B cell (primary cell): ENCODE measurements around the gene RETREG2. TPM values are rescaled to one million over a fixed set of nuclear protein-coding genes. Genes with fewer than 3 reads are reported as not detected.

Experiments used
- ATAC-seq: fragments of 200-7000 bp; cut with Tn5 transposase; one replicate; pipeline ENCODE4 v1.10.0; 2021; ENCODE audit warnings: low read depth, mild to moderate bottlenecking, moderate number of reproducible peaks, moderate library complexity
- CTCF ChIA-PET: fragments of 350-600 bp; sonication (Branson Sonifier 250); formaldehyde crosslinking; loops from one replicate; lab custom pipeline; 2021; ENCODE audit warnings: antibody characterized with exemption, inconsistent platforms; lab: Charles Lee
- POLR2A ChIA-PET: fragments of 350-600 bp; sonication (Branson Sonifier 250); formaldehyde crosslinking; loops from one replicate; lab custom pipeline; 2021; ENCODE audit warnings: antibody characterized with exemption; lab: Charles Lee
- DNase-seq: peaks from one replicate; pipeline ENCODE4 v3.0.0; 2013
- H2AFZ ChIP-seq: 2 replicates; pipeline ENCODE4 v1.6.1; 2012; ENCODE audit warnings: mild to moderate bottlenecking, low read depth, low read length; ENCODE audit not compliant: insufficient read depth, poor library complexity, severe bottlenecking
- H3K27ac ChIP-seq, 2 donors: 1 replicate in 1 of 2; 2 replicates in 1 of 2; pipeline ENCODE4 v1.5.1; 2012 to 2013; ENCODE audit warnings: low read length in 2 of 2, mild to moderate bottlenecking in 2 of 2, moderate library complexity in 1 of 2
- H3K27me3 ChIP-seq, 4 experiments: fragments of 200-600 bp in 1 of 4; sonication (generic) in 1 of 4; replicated peaks in 1 of 4; 1 replicate in 2 of 4; 2 replicates in 2 of 4; pipeline versions ENCODE4 v1.6.1 to v1.7.0; 2013 to 2016; ENCODE audit warnings: low read length in 3 of 4, mild to moderate bottlenecking in 2 of 4, mixed read lengths in 1 of 4, moderate library complexity in 1 of 4; ENCODE audit not compliant: insufficient read depth in 4 of 4, control insufficient read depth in 3 of 4; ENCODE audit errors: control extremely low read depth in 1 of 4
- H3K36me3 ChIP-seq, 2 experiments: replicated peaks in 1 of 2; 1 replicate in 1 of 2; 2 replicates in 1 of 2; pipeline versions ENCODE4 v1.6.1 to v1.7.1; 2013; ENCODE audit warnings: low read length in 1 of 2; ENCODE audit not compliant: insufficient read depth in 2 of 2, control insufficient read depth in 1 of 2; ENCODE audit errors: control extremely low read depth in 1 of 2, extremely low read depth in 1 of 2
- H3K4me1 ChIP-seq, 2 donors: fragments of 200-600 bp in 1 of 2; sonication (generic) in 1 of 2; 1 replicate in 1 of 2; 2 replicates in 1 of 2; pipeline versions ENCODE4 v1.5.1 to v1.6.1; 2013 to 2017; ENCODE audit warnings: low read length in 2 of 2; ENCODE audit not compliant: control insufficient read depth in 2 of 2, insufficient read depth in 2 of 2
- H3K4me2 ChIP-seq: replicated peaks from 2 replicates; pipeline ENCODE3; 2012; ENCODE audit warnings: mild to moderate bottlenecking, low read depth, low read length; ENCODE audit not compliant: poor library complexity, severe bottlenecking
- H3K4me3 ChIP-seq, 5 experiments: fragments of 200-600 bp in 1 of 5; sonication (generic) in 1 of 5; 1 replicate in 3 of 5; 2 replicates in 2 of 5; pipeline versions ENCODE4 v1.5.1 to v1.7.0; 2011 to 2016; ENCODE audit warnings: low read length in 4 of 5, mild to moderate bottlenecking in 4 of 5, low read depth in 2 of 5, control low read depth in 1 of 5, moderate library complexity in 1 of 5; ENCODE audit not compliant: insufficient read depth in 1 of 5; ENCODE audit errors: control extremely low read depth in 1 of 5, extremely low read depth in 1 of 5
- H3K79me2 ChIP-seq: fragments of 200-600 bp; sonication (generic); one replicate; pipeline ENCODE4 v1.6.0; 2016; ENCODE audit warnings: low read length; ENCODE audit not compliant: control insufficient read depth, insufficient read depth
- H3K9ac ChIP-seq: fragments of 200-600 bp; sonication (generic); 2 replicates; pipeline ENCODE4 v1.6.1; 2017; ENCODE audit warnings: mild to moderate bottlenecking, low read length, moderate library complexity
- H3K9me3 ChIP-seq, 3 donors: one replicate each; pipeline versions ENCODE4 v1.6.1 to v1.7.1; 2013; ENCODE audit warnings: low read length in 2 of 3; ENCODE audit not compliant: control insufficient read depth in 2 of 3, insufficient read depth in 1 of 3; ENCODE audit errors: control extremely low read depth in 1 of 3
- H4K20me1 ChIP-seq: 2 replicates; pipeline ENCODE4 v1.6.0; 2012; ENCODE audit warnings: mild to moderate bottlenecking, low read length; ENCODE audit not compliant: insufficient read depth, control insufficient read depth, poor library complexity, severe bottlenecking
- H3K27ac Mint-ChIP-seq: one replicate; pipeline ENCODE4 v1.8.0; 2021; ENCODE audit warnings: mixed read lengths
- H3K27me3 Mint-ChIP-seq: one replicate; pipeline ENCODE4 v1.8.0; 2021; ENCODE audit warnings: mixed read lengths
- H3K4me1 Mint-ChIP-seq: one replicate; pipeline ENCODE4 v1.8.0; 2021; ENCODE audit warnings: mixed read lengths
- H3K4me3 Mint-ChIP-seq: one replicate; pipeline ENCODE4 v1.8.0; 2021; ENCODE audit warnings: mixed read lengths
- H3K9me3 Mint-ChIP-seq: one replicate; pipeline ENCODE4 v1.8.0; 2022; ENCODE audit warnings: mixed read lengths; ENCODE audit not compliant: insufficient read depth
- EZH2 ChIP-seq: IDR thresholded peaks from 2 replicates; pipeline ENCODE4 v1.6.1; 2012; ENCODE audit warnings: borderline replicate concordance, low read depth, mild to moderate bottlenecking, moderate library complexity, low read length; ENCODE audit not compliant: insufficient read depth, poor library complexity, severe bottlenecking
- WGBS: methylation state at CpG from one replicate; pipeline ENCODE4 v1.1.5; 2013; ENCODE audit warnings: missing lambda C conversion rate; ENCODE audit not compliant: insufficient coverage; 5-methylcytosine and 5-hydroxymethylcytosine counted together
- intact Hi-C: fragments of 100-400 bp; cut with micrococcal nuclease; formaldehyde crosslinking; loops from one replicate; pipeline ENCODE4 v1.10.0; 2022
- polyA minus RNA-seq: library from RNA; depleted of rRNA, polyadenylated mRNA; stranded (reverse); fragments of >200 nt; gene quantifications from 2 replicates; pipeline ENCODE4 v1.2.3, GENCODE V29; 2012
- polyA plus RNA-seq: library from polyadenylated mRNA; depleted of rRNA; stranded (reverse); fragments of >200 nt; gene quantifications from 2 replicates; pipeline ENCODE4 v1.2.3, GENCODE V29; 2012
- total RNA-seq, 2 donors: library from RNA; stranded (reverse); fragments of 120-200 nt in 1 of 2; gene quantifications; 1 replicate in 1 of 2; 2 replicates in 1 of 2; pipeline versions ENCODE4 v1.2.3 to v1.2.4, GENCODE V29; 2013 to 2022
- TF ChIP-seq, protein P1 (sequence below): fragments of 200-600 bp; IDR thresholded peaks from one replicate; pipeline ENCODE4 v1.8.0; 2022; ENCODE audit warnings: antibody characterized with exemption, mild to moderate bottlenecking

RETREG2 gene, protein sequence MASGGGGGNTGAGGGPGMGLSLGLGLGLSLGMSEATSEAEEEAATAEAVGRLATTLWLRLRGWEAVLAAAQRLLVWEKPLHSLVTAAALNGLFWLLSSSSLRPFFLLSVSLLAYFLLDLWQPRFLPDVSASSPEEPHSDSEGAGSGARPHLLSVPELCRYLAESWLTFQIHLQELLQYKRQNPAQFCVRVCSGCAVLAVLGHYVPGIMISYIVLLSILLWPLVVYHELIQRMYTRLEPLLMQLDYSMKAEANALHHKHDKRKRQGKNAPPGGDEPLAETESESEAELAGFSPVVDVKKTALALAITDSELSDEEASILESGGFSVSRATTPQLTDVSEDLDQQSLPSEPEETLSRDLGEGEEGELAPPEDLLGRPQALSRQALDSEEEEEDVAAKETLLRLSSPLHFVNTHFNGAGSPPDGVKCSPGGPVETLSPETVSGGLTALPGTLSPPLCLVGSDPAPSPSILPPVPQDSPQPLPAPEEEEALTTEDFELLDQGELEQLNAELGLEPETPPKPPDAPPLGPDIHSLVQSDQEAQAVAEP
- total RNA-seq (86.3 and 102 TPM in 2 replicates), polyA plus RNA-seq (45.4 and 46.7 TPM in 2 replicates), polyA minus RNA-seq (47.2 and 55.8 TPM in 2 replicates)
- total RNA-seq (2013), result 53.2 TPM

DNA sequence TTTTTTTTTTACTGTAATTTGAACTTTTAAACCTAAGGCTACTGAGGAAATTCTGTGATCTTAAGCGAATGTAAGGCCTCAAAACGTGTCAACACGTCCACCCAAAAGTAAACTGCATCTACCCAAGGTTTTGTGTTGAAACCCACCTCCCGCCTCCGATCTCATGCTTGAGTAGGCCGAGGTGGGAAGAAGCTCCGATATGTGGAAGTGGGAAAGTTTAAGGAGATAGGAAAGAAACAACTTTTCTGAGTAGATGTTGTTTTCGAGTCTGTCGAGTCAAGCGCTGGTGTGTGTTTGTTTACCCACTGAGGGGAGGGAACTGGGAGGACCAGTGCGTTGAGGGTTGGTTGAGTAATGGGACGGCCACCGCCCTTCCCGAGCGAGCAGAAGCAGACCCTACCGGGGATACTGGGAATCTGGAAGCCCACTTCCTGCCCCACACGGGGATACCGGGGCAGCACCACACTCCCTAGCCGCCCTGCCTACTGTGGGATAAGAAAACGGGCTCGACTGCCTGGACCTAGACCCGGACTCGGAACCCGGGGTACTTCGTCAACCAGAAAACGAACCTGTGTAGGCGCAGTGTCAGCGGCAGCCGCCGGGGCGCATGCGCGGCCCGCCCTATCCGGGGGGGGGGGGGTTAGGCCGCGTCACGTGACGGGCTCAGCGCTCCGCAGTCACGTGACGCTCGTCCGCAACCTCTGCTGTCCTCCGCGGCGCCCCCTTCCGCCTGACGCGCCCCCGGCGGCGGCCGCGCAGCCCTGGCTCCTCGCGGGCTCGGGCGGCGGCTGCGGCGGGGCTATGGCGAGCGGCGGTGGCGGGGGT is at the start of gene RETREG2:
Gene RETREG2, plus strand, starts transcription at position 724 of the 825 bp plus-strand sequence. Its CDS starts 78 bp downstream, at position 802.
- peak within 1 kb of the TSS; percentile 99 for H3K27ac Mint-ChIP-seq
- Histone ChIP-seq H3K4me3 (peak within 1 kb of the TSS; percentile 87 to 97 (median 95)), H3K9ac (peak within 1 kb of the TSS; percentile 97), H3K4me1 (peaks cover 17 to 48% of the 10 kb centered on the region in 2 donors), H3K27ac (peak within 1 kb of the TSS; percentile 94 to 97), H3K4me2 (peak within 1 kb of the TSS; percentile 83), H4K20me1 (peaks cover 60% of the 10 kb centered on the region), H3K79me2 (peaks cover 56% of the 10 kb centered on the region), H3K36me3 (peaks cover 3 to 58% of the 10 kb centered on the region in 2 experiments), H2AFZ (peak within 1 kb of the TSS; percentile 83), H3K27me3 (no peaks in the 10 kb centered on the region), H3K9me3 (no peaks in the 10 kb centered on the region)
- intact Hi-C loops, result loop anchor here (1.0 to 5.0 kb wide), 11 partner anchors 29 to 960 kb away; partner anchors contain the start of genes ABCB6, ARPC2, CNOT9 and GLB1L
- ChIA-PET POLR2A (interaction anchor here (0.5 to 4.0 kb wide), 10 partner anchors 13 to 297 kb away, joined by 3 to 46 read pairs (median 4); partner anchors contain the start of genes ANKZF1, ATG9A, DNAJB2 and TUBA4A), CTCF (interaction anchor here (1.0 to 8.6 kb wide), 4 partner anchors 18 to 119 kb away, joined by 3 to 136 read pairs (median 12); partner anchors contain the start of genes NHEJ1 and TUBA4A)
- TF ChIP-seq EZH2, result no peak
- TF ChIP-seq, protein P1, sequence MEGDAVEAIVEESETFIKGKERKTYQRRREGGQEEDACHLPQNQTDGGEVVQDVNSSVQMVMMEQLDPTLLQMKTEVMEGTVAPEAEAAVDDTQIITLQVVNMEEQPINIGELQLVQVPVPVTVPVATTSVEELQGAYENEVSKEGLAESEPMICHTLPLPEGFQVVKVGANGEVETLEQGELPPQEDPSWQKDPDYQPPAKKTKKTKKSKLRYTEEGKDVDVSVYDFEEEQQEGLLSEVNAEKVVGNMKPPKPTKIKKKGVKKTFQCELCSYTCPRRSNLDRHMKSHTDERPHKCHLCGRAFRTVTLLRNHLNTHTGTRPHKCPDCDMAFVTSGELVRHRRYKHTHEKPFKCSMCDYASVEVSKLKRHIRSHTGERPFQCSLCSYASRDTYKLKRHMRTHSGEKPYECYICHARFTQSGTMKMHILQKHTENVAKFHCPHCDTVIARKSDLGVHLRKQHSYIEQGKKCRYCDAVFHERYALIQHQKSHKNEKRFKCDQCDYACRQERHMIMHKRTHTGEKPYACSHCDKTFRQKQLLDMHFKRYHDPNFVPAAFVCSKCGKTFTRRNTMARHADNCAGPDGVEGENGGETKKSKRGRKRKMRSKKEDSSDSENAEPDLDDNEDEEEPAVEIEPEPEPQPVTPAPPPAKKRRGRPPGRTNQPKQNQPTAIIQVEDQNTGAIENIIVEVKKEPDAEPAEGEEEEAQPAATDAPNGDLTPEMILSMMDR, result peak; percentile 55
- peak within 1 kb of the TSS; percentile 99 for H3K4me3 Mint-ChIP-seq
- DNase-seq (peak; percentile 97), ATAC-seq (peak; percentile 44)
- peaks cover 46% of the 10 kb centered on the region for H3K4me1 Mint-ChIP-seq
- H3K27me3 Mint-ChIP-seq, result no peaks in the 10 kb centered on the region
- H3K9me3 Mint-ChIP-seq, result no peaks in the 10 kb centered on the region
- under 1% methylated on average over 62 of the region's 67 CpGs for WGBS
